Heart left ventricle (tissue), 13 donors: Measurements from ENCODE around the gene GPRIN1.

Experiments
- CTCF ChIP-seq, 12 donors: fragments of 200-600 bp; sonication (generic) in 4 of 12; IDR thresholded peaks; one replicate each; pipeline versions ENCODE4 v1.5.0 to v1.8.0; 2018 to 2022; ENCODE audit warnings: antibody characterized with exemption in 12 of 12, mild to moderate bottlenecking in 5 of 12
- POLR2A ChIP-seq, 2 donors: fragments of 450-650 bp; IDR thresholded peaks; one replicate each; pipeline ENCODE4 v1.6.1; 2017; ENCODE audit warnings: antibody characterized with exemption in 2 of 2, mild to moderate bottlenecking in 2 of 2, moderate library complexity in 2 of 2
- donor health status: ischemic (EF 13 %, LVEDD 7.1; RV severe dilation, severe dysfunction).
- donor health status: DM: no; HTN: yes; CAD: no.
- donor health status: DM: no; HTN: no; CAD: no.
- donor health status: ischemic (EF 25% LVEDD 6.9; RV normal size, moderate dysfunction).
- donor health status: ischemic (EF 25% LVEDD 5.7; RV mildly dilated, moderate dysfunction).
- donor health status: ischemic (EF 35%, LVEDD 5.7; RV mildly dilated, moderate dysfunction).
- donor health status: nonischemic (EF 11% LVEDD 7.7; RV severe dilation, severe dysfunction).
- donor health status: DM: yes; HTN: yes; CAD: no.
- donor health status: PGD.
- donor health status: ischemic (EF 29% LVEDD 5.4; RV normal size, mild dysfunction).
- donor health status: nonischemic (EF 23%, LVEDD 6.1; RV moderate dilation, normal function).

GRCh38 chr5:176562189-176562588 lies 47.8 kb downstream of the GPRIN1 start:
- TF ChIP-seq CTCF (IDR thresholded peaks at IDR 0.05) (no peak), POLR2A (IDR thresholded peaks at IDR 0.05) (no peak)
